22Rv1 (cell line): ENCODE results near the gene PANK4.

Source experiments
- H3K27ac ChIP-seq: fragments of 450-650 bp; 2 replicates; pipeline ENCODE4 v1.5.1; 2017
- CTCF ChIP-seq: fragments of 450-650 bp; IDR thresholded peaks from 2 replicates; pipeline ENCODE4 v1.5.1; 2017; ENCODE audit warnings: mild to moderate bottlenecking
- ZFX ChIP-seq: fragments of 450-650 bp; IDR thresholded peaks from 2 replicates; pipeline ENCODE4 v1.6.1; 2017; ENCODE audit warnings: antibody characterized with exemption, borderline replicate concordance

PANK4 gene

GRCh38 chr1:2508180-2508579 lies 18.2 kb downstream of the PANK4 start:
- TF ChIP-seq CTCF (no peak), ZFX (no peak)
- no peak overlapping the region for H3K27ac ChIP-seq

GRCh38 chr1:2507744-2508155 lies 18.6 kb downstream of the PANK4 start:
- TF ChIP-seq ZFX (no peak), CTCF (no peak)
- no peak overlapping the region for H3K27ac ChIP-seq

GRCh38 chr1:2506901-2507565 lies 19.4 kb downstream of the PANK4 start:
- no peak overlapping the region for H3K27ac ChIP-seq
- no peak for TF ChIP-seq ZFX
- no peak for TF ChIP-seq CTCF

- TF ChIP-seq CTCF (no peak), ZFX (no peak)
- no peak overlapping the region for H3K27ac ChIP-seq
These were observed 20.2 kb downstream of the PANK4 start for GRCh38 chr1:2506007-2506860.

- TF ChIP-seq ZFX (no peak), CTCF (no peak)
These were observed 20.9 kb downstream of the PANK4 start for GRCh38 chr1:2505461-2505994.

GRCh38 chr1:2504949-2505272 lies 21.5 kb downstream of the PANK4 start:
- TF ChIP-seq CTCF: no peak
- no peak for TF ChIP-seq ZFX
- H3K27ac ChIP-seq: no peak overlapping the region

More at GRCh38 chr1:2505461-2505994, 20.9 kb downstream of the PANK4 start:
- no peak overlapping the region for H3K27ac ChIP-seq

- H3K27ac ChIP-seq: no peak overlapping the region
- TF ChIP-seq CTCF (no peak), ZFX (no peak)
These were observed 22.0 kb downstream of the PANK4 start for GRCh38 chr1:2504225-2504948.
